Subcutaneous adipose tissue (tissue), 4 donors: ENCODE measurements around the gene MED13L. TPM values are rescaled to one million over a fixed set of nuclear protein-coding genes. Genes with fewer than 3 reads are reported as not detected.

Source experiments
- CTCF ChIP-seq: fragments of 450-650 bp; IDR thresholded peaks from one replicate; pipeline ENCODE4 v1.5.1; 2016; ENCODE audit warnings: low read depth, mild to moderate bottlenecking, control low read depth, antibody characterized with exemption, moderate library complexity
- total RNA-seq, 4 donors: library from RNA; depleted of rRNA; stranded (reverse); fragments of >200 nt; gene quantifications; one replicate each; pipeline ENCODE4 v1.1.0, GENCODE V29; 2016

MED13L gene
- total RNA-seq, 4 donors from 2014 or later: 164 to 285 (median 225) TPM

GRCh38 chr12:116257215-116257614 is 20.3 kb downstream of the MED13L start:
- no peak for TF ChIP-seq CTCF

- TF ChIP-seq CTCF: no peak
These were observed 27.6 kb downstream of the MED13L start for GRCh38 chr12:116249938-116250337.

GRCh38 chr12:116248930-116249329 is 28.6 kb downstream of the MED13L start:
- no peak for TF ChIP-seq CTCF

GRCh38 chr12:116248433-116248832 is 29.1 kb downstream of the MED13L start:
- TF ChIP-seq CTCF: no peak

GRCh38 chr12:116247377-116247776 is 30.1 kb downstream of the MED13L start:
- no peak for TF ChIP-seq CTCF

GRCh38 chr12:116246490-116247179 is 30.9 kb downstream of the MED13L start:
- no peak for TF ChIP-seq CTCF

GRCh38 chr12:116245189-116245588 is 32.3 kb downstream of the MED13L start:
- no peak for TF ChIP-seq CTCF
